ENCODE measurements around the gene GATD1.

GATD1 gene

DNA sequence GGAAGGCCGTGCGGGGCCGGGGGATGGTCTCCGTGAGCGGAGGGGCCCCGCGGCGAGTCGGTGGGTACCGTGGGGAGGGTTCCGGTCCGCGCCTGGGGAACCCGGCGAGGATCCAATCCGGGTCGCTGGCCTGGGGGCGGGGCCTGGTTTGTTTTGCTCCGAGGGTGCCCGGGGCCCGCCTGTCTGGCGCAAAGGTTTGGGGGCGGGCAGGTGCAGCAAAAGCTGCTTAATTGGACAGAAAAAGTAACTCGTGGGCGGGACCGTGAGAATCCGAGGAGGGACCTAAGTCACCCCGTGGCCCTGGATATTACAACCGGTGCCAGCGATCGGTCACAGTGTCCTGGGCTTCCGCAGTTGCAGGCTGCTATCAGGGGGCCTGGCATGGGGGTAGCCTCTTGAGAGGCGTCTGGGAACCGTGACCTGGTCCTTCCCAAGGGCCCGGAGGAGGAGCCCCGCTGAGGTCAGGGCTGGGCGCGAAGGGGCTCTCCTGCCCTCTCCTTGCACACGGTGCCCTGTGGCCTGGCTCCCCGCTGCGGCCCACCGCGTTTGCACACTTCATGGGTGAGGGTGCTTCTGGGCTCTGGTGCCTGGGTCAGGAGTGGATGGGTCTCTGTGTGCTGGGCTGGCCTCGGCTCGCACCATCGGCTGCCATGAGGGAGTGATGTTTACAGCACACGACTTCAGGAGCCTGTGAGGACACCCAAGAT is 42.8 kb upstream of the GATD1 start:
- no peaks in the 10 kb centered on the region for H3K27me3 ChIP-seq (replicated peaks; ENCODE audit: insufficient read depth, low read length)
- H3K4me2 ChIP-seq (ENCODE audit: low read depth, low read length): peak overlapping the region; percentile 91
- H4K20me1 ChIP-seq (ENCODE audit: insufficient read depth, low read length): no peaks in the 10 kb centered on the region
- peak; percentile 98 for DNase-seq
- no peaks in the 10 kb centered on the region for H3K9me3 ChIP-seq (replicated peaks; ENCODE audit: insufficient read depth, low read length)
- no peaks in the 10 kb centered on the region for H3K9me2 ChIP-seq (replicated peaks; ENCODE audit: insufficient read depth, low read length)
- TF ChIP-seq EZH2phosphoT487 (IDR thresholded peaks at IDR 0.05; ENCODE audit: low read length) (no peak), EZH2 (optimal IDR thresholded peaks at IDR 0.05; ENCODE audit: low read depth, low read length) (no peak)
- H3K4me3 ChIP-seq (ENCODE audit: low read length): peak overlapping the region; percentile 78
- peak overlapping the region; percentile 51; the same call in 1 of the 2 replicates for H3K27ac ChIP-seq (ENCODE audit: low read length)
- H3K9ac ChIP-seq (ENCODE audit: low read length): peak overlapping the region; percentile 77
- H2AFZ ChIP-seq (ENCODE audit: low read length): peak overlapping the region; percentile 53; the same call in 1 of the 2 replicates
- H3K79me2 ChIP-seq (ENCODE audit: low read length): peaks cover 17% of the 10 kb centered on the region
- H3F3A ChIP-seq (ENCODE audit: insufficient read depth, low read length): peaks cover 2% of the 10 kb centered on the region; the same call in 1 of the 2 replicates
- no peaks in the 10 kb centered on the region for H3K36me3 ChIP-seq (replicated peaks; ENCODE audit: insufficient read depth, low read length)
- H3K4me1 ChIP-seq (ENCODE audit: low read length): peaks cover 5% of the 10 kb centered on the region; the same call in 1 of the 2 replicates

DNA sequence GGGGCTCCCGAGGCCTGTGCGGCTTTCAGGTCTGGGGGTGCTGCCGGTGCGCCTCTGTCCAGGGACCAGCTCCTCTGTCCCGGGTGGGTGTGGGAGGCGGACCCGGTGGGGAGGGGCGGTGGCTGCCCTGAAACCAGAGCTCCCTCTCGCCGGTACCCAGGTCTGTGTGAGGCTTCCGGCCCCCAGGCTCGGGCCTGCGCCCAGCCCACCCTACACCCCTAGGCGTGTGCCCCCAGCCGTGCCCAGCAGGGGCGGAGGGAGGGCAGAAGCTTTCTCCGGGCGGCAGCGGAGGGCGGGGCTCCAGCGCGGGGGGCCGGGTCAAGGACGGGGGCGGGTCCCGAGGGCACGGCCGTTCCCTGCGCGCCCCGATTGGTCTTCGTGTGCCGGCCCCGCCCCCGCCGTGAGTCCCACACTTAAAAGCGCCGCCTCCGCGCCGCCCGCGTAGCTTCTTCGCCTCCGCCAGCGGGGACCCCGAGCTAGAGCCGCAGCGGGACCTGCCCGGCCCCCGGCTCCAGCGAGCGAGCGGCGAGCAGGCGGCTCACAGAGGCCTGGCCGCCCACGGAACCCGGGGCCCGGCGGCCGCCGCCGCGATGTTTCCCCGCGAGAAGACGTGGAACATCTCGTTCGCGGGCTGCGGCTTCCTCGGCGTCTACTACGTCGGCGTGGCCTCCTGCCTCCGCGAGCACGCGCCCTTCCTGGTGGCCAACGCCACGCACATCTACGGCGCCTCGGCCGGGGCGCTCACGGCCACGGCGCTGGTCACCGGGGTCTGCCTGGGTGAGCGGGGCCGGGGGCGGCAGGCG is 42.0 kb upstream of the GATD1 start:
- Histone ChIP-seq H3K4me3 (ENCODE audit: low read length) (peak overlapping the region; percentile 78), H3K27me3 (replicated peaks; ENCODE audit: insufficient read depth, low read length) (no peaks in the 10 kb centered on the region), H3K27ac (ENCODE audit: low read length) (peak overlapping the region; percentile 51; the same call in 1 of the 2 replicates), H2AFZ (ENCODE audit: low read length) (peak overlapping the region; percentile 56), H3K4me2 (ENCODE audit: low read depth, low read length) (peak overlapping the region; percentile 91), H3F3A (ENCODE audit: insufficient read depth, low read length) (peaks cover 2% of the 10 kb centered on the region; the same call in 1 of the 2 replicates), H3K9me2 (replicated peaks; ENCODE audit: insufficient read depth, low read length) (no peaks in the 10 kb centered on the region), H3K9me3 (replicated peaks; ENCODE audit: insufficient read depth, low read length) (no peaks in the 10 kb centered on the region), H3K36me3 (replicated peaks; ENCODE audit: insufficient read depth, low read length) (no peaks in the 10 kb centered on the region), H3K4me1 (ENCODE audit: low read length) (peaks cover 5% of the 10 kb centered on the region; the same call in 1 of the 2 replicates), H3K79me2 (ENCODE audit: low read length) (peaks cover 17% of the 10 kb centered on the region), H4K20me1 (ENCODE audit: insufficient read depth, low read length) (no peaks in the 10 kb centered on the region), H3K9ac (ENCODE audit: low read length) (peak overlapping the region; percentile 77)
- peak; percentile 94 for DNase-seq
- TF ChIP-seq, protein P1, sequence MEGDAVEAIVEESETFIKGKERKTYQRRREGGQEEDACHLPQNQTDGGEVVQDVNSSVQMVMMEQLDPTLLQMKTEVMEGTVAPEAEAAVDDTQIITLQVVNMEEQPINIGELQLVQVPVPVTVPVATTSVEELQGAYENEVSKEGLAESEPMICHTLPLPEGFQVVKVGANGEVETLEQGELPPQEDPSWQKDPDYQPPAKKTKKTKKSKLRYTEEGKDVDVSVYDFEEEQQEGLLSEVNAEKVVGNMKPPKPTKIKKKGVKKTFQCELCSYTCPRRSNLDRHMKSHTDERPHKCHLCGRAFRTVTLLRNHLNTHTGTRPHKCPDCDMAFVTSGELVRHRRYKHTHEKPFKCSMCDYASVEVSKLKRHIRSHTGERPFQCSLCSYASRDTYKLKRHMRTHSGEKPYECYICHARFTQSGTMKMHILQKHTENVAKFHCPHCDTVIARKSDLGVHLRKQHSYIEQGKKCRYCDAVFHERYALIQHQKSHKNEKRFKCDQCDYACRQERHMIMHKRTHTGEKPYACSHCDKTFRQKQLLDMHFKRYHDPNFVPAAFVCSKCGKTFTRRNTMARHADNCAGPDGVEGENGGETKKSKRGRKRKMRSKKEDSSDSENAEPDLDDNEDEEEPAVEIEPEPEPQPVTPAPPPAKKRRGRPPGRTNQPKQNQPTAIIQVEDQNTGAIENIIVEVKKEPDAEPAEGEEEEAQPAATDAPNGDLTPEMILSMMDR (IDR thresholded peaks at IDR 0.05; ENCODE audit: low read length): no peak
- no peak for TF ChIP-seq EZH2phosphoT487 (IDR thresholded peaks at IDR 0.05; ENCODE audit: low read length)

DNA sequence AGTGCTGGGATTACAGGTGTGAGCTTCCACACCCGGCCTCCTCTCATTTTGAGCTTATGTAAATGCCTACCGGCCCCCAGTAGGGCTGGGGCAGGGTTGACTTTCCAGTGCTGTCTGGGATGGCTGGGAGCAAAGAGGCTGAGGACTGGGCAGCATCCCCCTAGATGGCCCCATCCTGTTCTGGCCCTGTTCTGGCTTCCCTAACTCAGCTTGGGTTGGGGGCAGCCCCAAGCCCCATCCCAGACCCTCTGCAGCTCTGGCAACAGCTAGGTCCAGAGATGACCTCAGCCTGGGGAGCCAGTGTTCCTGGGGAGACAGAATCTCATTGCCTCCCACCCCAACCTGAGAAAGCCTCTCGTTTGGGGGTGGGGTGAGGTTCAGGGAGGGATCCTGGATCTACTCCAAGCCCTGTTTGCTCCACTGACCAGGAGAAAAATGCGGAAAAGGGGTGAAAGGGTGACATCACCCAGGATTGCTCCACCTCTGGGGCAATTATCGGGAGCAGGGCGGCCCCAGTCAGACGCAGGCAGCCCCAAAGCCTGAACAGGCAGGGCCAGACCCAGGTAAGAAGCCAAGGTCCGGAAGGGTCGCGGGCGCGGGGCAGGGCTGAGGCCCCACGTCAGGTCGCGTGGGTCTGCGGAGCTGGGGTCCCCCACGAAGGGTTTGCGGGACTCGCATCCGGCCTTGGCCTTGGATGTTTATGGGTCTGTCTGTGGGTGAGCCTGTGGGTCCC is 41.3 kb upstream of the GATD1 start, which contains the start of gene PNPLA2:
PNPLA2 (plus strand) TSS at position 519 of the 733 bp plus-strand sequence. CDS start 805 bp downstream, outside the sequence.
- Histone ChIP-seq H2AFZ (ENCODE audit: low read length) (peak within 1 kb of the TSS; percentile 56), H3K9me2 (replicated peaks; ENCODE audit: insufficient read depth, low read length) (no peaks in the 10 kb centered on the region), H3F3A (ENCODE audit: insufficient read depth, low read length) (peaks cover 8% of the 10 kb centered on the region), H3K79me2 (ENCODE audit: low read length) (peaks cover 17% of the 10 kb centered on the region), H3K4me3 (ENCODE audit: low read length) (peak within 1 kb of the TSS; percentile 78), H3K36me3 (replicated peaks; ENCODE audit: insufficient read depth, low read length) (no peaks in the 10 kb centered on the region), H3K27ac (ENCODE audit: low read length) (peak within 1 kb of the TSS; percentile 51; the same call in 1 of the 2 replicates), H3K4me2 (ENCODE audit: low read depth, low read length) (peak within 1 kb of the TSS; percentile 91), H3K9me3 (replicated peaks; ENCODE audit: insufficient read depth, low read length) (no peaks in the 10 kb centered on the region), H3K9ac (ENCODE audit: low read length) (peak within 1 kb of the TSS; percentile 77), H4K20me1 (ENCODE audit: insufficient read depth, low read length) (no peaks in the 10 kb centered on the region), H3K27me3 (replicated peaks; ENCODE audit: insufficient read depth, low read length) (no peaks in the 10 kb centered on the region), H3K4me1 (ENCODE audit: low read length) (peaks cover 5% of the 10 kb centered on the region; the same call in 1 of the 2 replicates)
- no peak for DNase-seq
- no peak for TF ChIP-seq EZH2phosphoT487 (IDR thresholded peaks at IDR 0.05; ENCODE audit: low read length)

DNA sequence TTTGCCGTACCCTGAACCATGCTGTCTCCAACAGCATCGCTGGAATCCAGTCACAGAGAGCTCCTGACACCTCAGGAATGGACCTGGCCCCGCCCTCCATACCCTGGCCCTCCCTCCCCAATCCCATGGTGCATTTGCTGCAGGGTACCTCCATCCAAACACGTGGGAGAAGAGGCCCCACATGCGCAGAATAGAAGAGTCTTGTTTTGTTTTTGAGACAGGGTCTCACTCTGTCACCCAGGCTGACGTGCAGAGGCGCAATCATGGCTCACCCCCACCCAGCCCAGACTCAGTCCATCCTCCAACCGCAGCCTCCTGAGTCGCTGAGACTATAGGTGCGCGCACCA is 39.1 kb upstream of the GATD1 start:
- Histone ChIP-seq H3K9me2 (replicated peaks; ENCODE audit: insufficient read depth, low read length) (no peaks in the 10 kb centered on the region), H3K9ac (ENCODE audit: low read length) (no peak overlapping the region), H4K20me1 (ENCODE audit: insufficient read depth, low read length) (peaks cover 11% of the 10 kb centered on the region), H3K79me2 (ENCODE audit: low read length) (peaks cover 30% of the 10 kb centered on the region), H3F3A (ENCODE audit: insufficient read depth, low read length) (peaks cover 28% of the 10 kb centered on the region), H3K27ac (ENCODE audit: low read length) (no peak overlapping the region), H3K4me1 (ENCODE audit: low read length) (peaks cover 8% of the 10 kb centered on the region), H2AFZ (ENCODE audit: low read length) (no peak overlapping the region), H3K4me2 (ENCODE audit: low read depth, low read length) (no peak overlapping the region), H3K27me3 (replicated peaks; ENCODE audit: insufficient read depth, low read length) (no peaks in the 10 kb centered on the region), H3K36me3 (replicated peaks; ENCODE audit: insufficient read depth, low read length) (peaks cover 13% of the 10 kb centered on the region), H3K9me3 (replicated peaks; ENCODE audit: insufficient read depth, low read length) (no peaks in the 10 kb centered on the region), H3K4me3 (ENCODE audit: low read length) (no peak overlapping the region)
- DNase-seq: no peak
- TF ChIP-seq EZH2 (optimal IDR thresholded peaks at IDR 0.05; ENCODE audit: low read depth, low read length) (no peak), EZH2phosphoT487 (IDR thresholded peaks at IDR 0.05; ENCODE audit: low read length) (no peak)
- TF ChIP-seq, protein P1 (IDR thresholded peaks at IDR 0.05; ENCODE audit: low read length): no peak

All from MM.1S (cell line).